B cell (primary cell): Measurements from ENCODE around the gene SIKE1. TPM values are rescaled to one million over a fixed set of nuclear protein-coding genes. Genes with fewer than 3 reads are reported as not detected.

ENCODE experiments used
- ATAC-seq: fragments of 200-7000 bp; cut with Tn5 transposase; one replicate; pipeline ENCODE4 v1.10.0; 2021; ENCODE audit warnings: low read depth, mild to moderate bottlenecking, moderate number of reproducible peaks, moderate library complexity
- CTCF ChIA-PET: fragments of 350-600 bp; sonication (Branson Sonifier 250); formaldehyde crosslinking; loops from one replicate; lab custom pipeline; 2021; ENCODE audit warnings: antibody characterized with exemption, inconsistent platforms; lab: Charles Lee
- POLR2A ChIA-PET: fragments of 350-600 bp; sonication (Branson Sonifier 250); formaldehyde crosslinking; loops from one replicate; lab custom pipeline; 2021; ENCODE audit warnings: antibody characterized with exemption; lab: Charles Lee
- DNase-seq: peaks from one replicate; pipeline ENCODE4 v3.0.0; 2013
- H2AFZ ChIP-seq: 2 replicates; pipeline ENCODE4 v1.6.1; 2012; ENCODE audit warnings: mild to moderate bottlenecking, low read depth, low read length; ENCODE audit not compliant: insufficient read depth, poor library complexity, severe bottlenecking
- H3K27ac ChIP-seq, 2 donors: 1 replicate in 1 of 2; 2 replicates in 1 of 2; pipeline ENCODE4 v1.5.1; 2012 to 2013; ENCODE audit warnings: low read length in 2 of 2, mild to moderate bottlenecking in 2 of 2, moderate library complexity in 1 of 2
- H3K27me3 ChIP-seq, 4 experiments: fragments of 200-600 bp in 1 of 4; sonication (generic) in 1 of 4; replicated peaks in 1 of 4; 1 replicate in 2 of 4; 2 replicates in 2 of 4; pipeline versions ENCODE4 v1.6.1 to v1.7.0; 2013 to 2016; ENCODE audit warnings: low read length in 3 of 4, mild to moderate bottlenecking in 2 of 4, mixed read lengths in 1 of 4, moderate library complexity in 1 of 4; ENCODE audit not compliant: insufficient read depth in 4 of 4, control insufficient read depth in 3 of 4; ENCODE audit errors: control extremely low read depth in 1 of 4
- H3K36me3 ChIP-seq, 2 experiments: replicated peaks in 1 of 2; 1 replicate in 1 of 2; 2 replicates in 1 of 2; pipeline versions ENCODE4 v1.6.1 to v1.7.1; 2013; ENCODE audit warnings: low read length in 1 of 2; ENCODE audit not compliant: insufficient read depth in 2 of 2, control insufficient read depth in 1 of 2; ENCODE audit errors: control extremely low read depth in 1 of 2, extremely low read depth in 1 of 2
- H3K4me1 ChIP-seq, 2 donors: fragments of 200-600 bp in 1 of 2; sonication (generic) in 1 of 2; 1 replicate in 1 of 2; 2 replicates in 1 of 2; pipeline versions ENCODE4 v1.5.1 to v1.6.1; 2013 to 2017; ENCODE audit warnings: low read length in 2 of 2; ENCODE audit not compliant: control insufficient read depth in 2 of 2, insufficient read depth in 2 of 2
- H3K4me2 ChIP-seq: replicated peaks from 2 replicates; pipeline ENCODE3; 2012; ENCODE audit warnings: mild to moderate bottlenecking, low read depth, low read length; ENCODE audit not compliant: poor library complexity, severe bottlenecking
- H3K4me3 ChIP-seq, 5 experiments: fragments of 200-600 bp in 1 of 5; sonication (generic) in 1 of 5; 1 replicate in 3 of 5; 2 replicates in 2 of 5; pipeline versions ENCODE4 v1.5.1 to v1.7.0; 2011 to 2016; ENCODE audit warnings: low read length in 4 of 5, mild to moderate bottlenecking in 4 of 5, low read depth in 2 of 5, control low read depth in 1 of 5, moderate library complexity in 1 of 5; ENCODE audit not compliant: insufficient read depth in 1 of 5; ENCODE audit errors: control extremely low read depth in 1 of 5, extremely low read depth in 1 of 5
- H3K79me2 ChIP-seq: fragments of 200-600 bp; sonication (generic); one replicate; pipeline ENCODE4 v1.6.0; 2016; ENCODE audit warnings: low read length; ENCODE audit not compliant: control insufficient read depth, insufficient read depth
- H3K9ac ChIP-seq: fragments of 200-600 bp; sonication (generic); 2 replicates; pipeline ENCODE4 v1.6.1; 2017; ENCODE audit warnings: mild to moderate bottlenecking, low read length, moderate library complexity
- H3K9me3 ChIP-seq, 3 donors: one replicate each; pipeline versions ENCODE4 v1.6.1 to v1.7.1; 2013; ENCODE audit warnings: low read length in 2 of 3; ENCODE audit not compliant: control insufficient read depth in 2 of 3, insufficient read depth in 1 of 3; ENCODE audit errors: control extremely low read depth in 1 of 3
- H4K20me1 ChIP-seq: 2 replicates; pipeline ENCODE4 v1.6.0; 2012; ENCODE audit warnings: mild to moderate bottlenecking, low read length; ENCODE audit not compliant: insufficient read depth, control insufficient read depth, poor library complexity, severe bottlenecking
- H3K27ac Mint-ChIP-seq: one replicate; pipeline ENCODE4 v1.8.0; 2021; ENCODE audit warnings: mixed read lengths
- H3K27me3 Mint-ChIP-seq: one replicate; pipeline ENCODE4 v1.8.0; 2021; ENCODE audit warnings: mixed read lengths
- H3K4me1 Mint-ChIP-seq: one replicate; pipeline ENCODE4 v1.8.0; 2021; ENCODE audit warnings: mixed read lengths
- H3K4me3 Mint-ChIP-seq: one replicate; pipeline ENCODE4 v1.8.0; 2021; ENCODE audit warnings: mixed read lengths
- H3K9me3 Mint-ChIP-seq: one replicate; pipeline ENCODE4 v1.8.0; 2022; ENCODE audit warnings: mixed read lengths; ENCODE audit not compliant: insufficient read depth
- EZH2 ChIP-seq: IDR thresholded peaks from 2 replicates; pipeline ENCODE4 v1.6.1; 2012; ENCODE audit warnings: borderline replicate concordance, low read depth, mild to moderate bottlenecking, moderate library complexity, low read length; ENCODE audit not compliant: insufficient read depth, poor library complexity, severe bottlenecking
- WGBS: methylation state at CpG from one replicate; pipeline ENCODE4 v1.1.5; 2013; ENCODE audit warnings: missing lambda C conversion rate; ENCODE audit not compliant: insufficient coverage; 5-methylcytosine and 5-hydroxymethylcytosine counted together
- intact Hi-C: fragments of 100-400 bp; cut with micrococcal nuclease; formaldehyde crosslinking; loops from one replicate; pipeline ENCODE4 v1.10.0; 2022
- polyA plus RNA-seq: library from polyadenylated mRNA; depleted of rRNA; stranded (reverse); fragments of >200 nt; gene quantifications from 2 replicates; pipeline ENCODE4 v1.2.3, GENCODE V29; 2012
- total RNA-seq, 2 donors: library from RNA; stranded (reverse); fragments of 120-200 nt in 1 of 2; gene quantifications; 1 replicate in 1 of 2; 2 replicates in 1 of 2; pipeline versions ENCODE4 v1.2.3 to v1.2.4, GENCODE V29; 2013 to 2022
- TF ChIP-seq, protein P1 (sequence below): fragments of 200-600 bp; IDR thresholded peaks from one replicate; pipeline ENCODE4 v1.8.0; 2022; ENCODE audit warnings: antibody characterized with exemption, mild to moderate bottlenecking

SIKE1 gene
- total and polyA plus RNA-seq, 2 donors (not counting 1 experiment from before 2014, with no cell fraction given) = 18.4 to 47.8 TPM

- CTCF ChIA-PET = no interaction called here
- ATAC-seq (no peak), DNase-seq (no peak)
- H3K4me3 ChIP-seq = no peak overlapping the region
- H2AFZ ChIP-seq = no peak overlapping the region
- H3K36me3 ChIP-seq = peaks cover 17 to 46% of the 10 kb centered on the region in 2 experiments
- no peaks in the 10 kb centered on the region for H3K27me3 ChIP-seq
- no peak overlapping the region for H3K27ac Mint-ChIP-seq
- H3K9me3 Mint-ChIP-seq = no peaks in the 10 kb centered on the region
- H3K4me2 ChIP-seq = no peak overlapping the region
- H3K79me2 ChIP-seq = no peaks in the 10 kb centered on the region
- H3K9me3 ChIP-seq = no peaks in the 10 kb centered on the region
- no peaks in the 10 kb centered on the region for H3K4me1 Mint-ChIP-seq
- no peak overlapping the region for H3K4me3 Mint-ChIP-seq
- intact Hi-C loops = no loop called here
- no peak overlapping the region for H3K27ac ChIP-seq
- no peak overlapping the region for H3K9ac ChIP-seq
- no CpG with 5 or more reads among the region's 1 CpG for WGBS
- H3K4me1 ChIP-seq = no peaks in the 10 kb centered on the region
- H3K27me3 Mint-ChIP-seq = no peaks in the 10 kb centered on the region
- no peaks in the 10 kb centered on the region for H4K20me1 ChIP-seq
- no peak for TF ChIP-seq EZH2
- TF ChIP-seq, protein P1, sequence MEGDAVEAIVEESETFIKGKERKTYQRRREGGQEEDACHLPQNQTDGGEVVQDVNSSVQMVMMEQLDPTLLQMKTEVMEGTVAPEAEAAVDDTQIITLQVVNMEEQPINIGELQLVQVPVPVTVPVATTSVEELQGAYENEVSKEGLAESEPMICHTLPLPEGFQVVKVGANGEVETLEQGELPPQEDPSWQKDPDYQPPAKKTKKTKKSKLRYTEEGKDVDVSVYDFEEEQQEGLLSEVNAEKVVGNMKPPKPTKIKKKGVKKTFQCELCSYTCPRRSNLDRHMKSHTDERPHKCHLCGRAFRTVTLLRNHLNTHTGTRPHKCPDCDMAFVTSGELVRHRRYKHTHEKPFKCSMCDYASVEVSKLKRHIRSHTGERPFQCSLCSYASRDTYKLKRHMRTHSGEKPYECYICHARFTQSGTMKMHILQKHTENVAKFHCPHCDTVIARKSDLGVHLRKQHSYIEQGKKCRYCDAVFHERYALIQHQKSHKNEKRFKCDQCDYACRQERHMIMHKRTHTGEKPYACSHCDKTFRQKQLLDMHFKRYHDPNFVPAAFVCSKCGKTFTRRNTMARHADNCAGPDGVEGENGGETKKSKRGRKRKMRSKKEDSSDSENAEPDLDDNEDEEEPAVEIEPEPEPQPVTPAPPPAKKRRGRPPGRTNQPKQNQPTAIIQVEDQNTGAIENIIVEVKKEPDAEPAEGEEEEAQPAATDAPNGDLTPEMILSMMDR = no peak
- POLR2A ChIA-PET = no interaction called here
Measured at GRCh38 chr1:114771992-114772391, 8.5 kb downstream of the SIKE1 start.

GRCh38 chr1:114770989-114771388 lies 9.5 kb downstream of the SIKE1 start:
- intact Hi-C loops = no loop called here
- Histone ChIP-seq H3K36me3 (peaks cover 13 to 39% of the 10 kb centered on the region in 2 experiments), H3K4me1 (no peaks in the 10 kb centered on the region), H3K79me2 (no peaks in the 10 kb centered on the region), H3K27me3 (no peaks in the 10 kb centered on the region), H3K9ac (no peak overlapping the region), H3K27ac (no peak overlapping the region), H3K4me3 (no peak overlapping the region), H2AFZ (no peak overlapping the region), H4K20me1 (no peaks in the 10 kb centered on the region), H3K9me3 (no peaks in the 10 kb centered on the region), H3K4me2 (no peak overlapping the region)
- H3K27me3 Mint-ChIP-seq = no peaks in the 10 kb centered on the region
- ATAC-seq (no peak), DNase-seq (no peak)
- no peaks in the 10 kb centered on the region for H3K4me1 Mint-ChIP-seq
- H3K27ac Mint-ChIP-seq = no peak overlapping the region
- CTCF ChIA-PET = interaction anchor here (0.5 kb wide), 1 partner anchor 832 kb away, joined by 3 read pairs; no protein-coding TSS in a partner anchor
- POLR2A ChIA-PET = no interaction called here
- no peaks in the 10 kb centered on the region for H3K9me3 Mint-ChIP-seq
- no peak for TF ChIP-seq EZH2
- TF ChIP-seq, protein P1 = no peak
- WGBS = no CpG with 5 or more reads among the region's 1 CpG
- no peak overlapping the region for H3K4me3 Mint-ChIP-seq
